Dermis microvascular lymphatic vessel endothelial cell (primary cell): ENCODE results near the gene APOL2. TPM values are rescaled to one million over a fixed set of nuclear protein-coding genes. Genes with fewer than 3 reads are reported as not detected.
"Not testable (repeated sequence)": the region's sequence is repeated elsewhere in the genome, so short reads cannot be mapped to it uniquely, and the experiment has no call there.

Experiments used
- DNase-seq, 2 donors: peaks; one replicate each; pipeline versions ENCODE4 v3.0.0 to v3.0.0-alpha.2; 2010; ENCODE audit warnings: low read depth in 2 of 2
- total RNA-seq: library from RNA; depleted of rRNA; stranded (reverse); fragments of >200 nt; gene quantifications from 2 replicates; pipeline ENCODE4 v1.2.1, GENCODE V29; 2014

APOL2 gene
- total RNA-seq, 1 donor from 2014 or later: 37.9 TPM

- DNase-seq: no peak
These were observed 40.8 kb downstream of the APOL2 start for GRCh38 chr22:36198536-36198935.

- no peak for DNase-seq
These were observed 41.7 kb downstream of the APOL2 start for GRCh38 chr22:36197514-36198146.

- DNase-seq: peak in 1 of 2 donors; percentile 65
These were observed 42.3 kb downstream of the APOL2 start for GRCh38 chr22:36197065-36197440.

- no peak for DNase-seq
These were observed 42.9 kb downstream of the APOL2 start for GRCh38 chr22:36196254-36197064.

- DNase-seq: peak; percentile 11 to 68
These were observed 44.4 kb downstream of the APOL2 start for GRCh38 chr22:36194971-36195370.

GRCh38 chr22:36194385-36194784 is 44.9 kb downstream of the APOL2 start:
- DNase-seq: no peak

GRCh38 chr22:36193577-36193976 is 45.8 kb downstream of the APOL2 start:
- no peak for DNase-seq

- peak; percentile 26 to 78 for DNase-seq
These were observed 46.2 kb downstream of the APOL2 start for GRCh38 chr22:36193171-36193570.

- peak in 1 of 2 donors; percentile 56 for DNase-seq
These were observed 46.8 kb downstream of the APOL2 start for GRCh38 chr22:36192542-36192941.

- DNase-seq: peak; percentile 71 to 90
These were observed 48.1 kb downstream of the APOL2 start for GRCh38 chr22:36191106-36191836.

GRCh38 chr22:36187862-36188261 is 51.5 kb downstream of the APOL2 start:
- DNase-seq: not testable (repeated sequence)

GRCh38 chr22:36185828-36186624 is 53.3 kb downstream of the APOL2 start:
- no peak for DNase-seq

GRCh38 chr22:36184433-36185025 is 54.8 kb downstream of the APOL2 start:
- DNase-seq: peak in 1 of 2 donors; percentile 64

- DNase-seq: no peak
These were observed 55.9 kb downstream of the APOL2 start for GRCh38 chr22:36183446-36183845.

GRCh38 chr22:36182857-36183256 is 56.5 kb downstream of the APOL2 start:
- no peak for DNase-seq

GRCh38 chr22:36182056-36182455 is 57.3 kb downstream of the APOL2 start:
- DNase-seq: no peak

GRCh38 chr22:36180928-36181327 is 58.4 kb downstream of the APOL2 start:
- no peak for DNase-seq

GRCh38 chr22:36180038-36180880 is 59.1 kb downstream of the APOL2 start:
- peak; percentile 58 to 77 for DNase-seq

GRCh38 chr22:36177160-36177559 is 62.2 kb downstream of the APOL2 start:
- DNase-seq: no peak
